CD1c-positive myeloid dendritic cell (primary cell): ENCODE data around the gene DYRK1A.
"Not testable (repeated sequence)": the region's sequence is repeated elsewhere in the genome, so short reads cannot be mapped to it uniquely, and the experiment has no call there.

Experiments used
- DNase-seq: peaks from one replicate; pipeline ENCODE4 v3.0.0-alpha.2; 2016; ENCODE audit errors: extremely low spot score

Gene DYRK1A

GRCh38 chr21:37366482-37367316, at the start of gene DYRK1A:
Gene DYRK1A (plus strand): TSS chr21:37366773. CDS start chr21:37420375, 53,602 bp downstream.
- DNase-seq, result peak; percentile 100

- DNase-seq, result no peak
Measured at GRCh38 chr21:37319551-37319950, 47.0 kb upstream of the DYRK1A start.

GRCh38 chr21:37322084-37322483, 44.5 kb upstream of the DYRK1A start:
- no peak for DNase-seq

- no peak for DNase-seq
Measured at GRCh38 chr21:37324558-37324957, 42.0 kb upstream of the DYRK1A start.

- not testable (repeated sequence) for DNase-seq
Measured at GRCh38 chr21:37328147-37328546, 38.4 kb upstream of the DYRK1A start.

GRCh38 chr21:37331411-37331810, 35.2 kb upstream of the DYRK1A start:
- no peak for DNase-seq

- no peak for DNase-seq
Measured at GRCh38 chr21:37335053-37335452, 31.5 kb upstream of the DYRK1A start.

- DNase-seq, result no peak
Measured at GRCh38 chr21:37337179-37337578, 29.4 kb upstream of the DYRK1A start.

GRCh38 chr21:37337831-37338230, 28.7 kb upstream of the DYRK1A start:
- no peak for DNase-seq

GRCh38 chr21:37338671-37339551, 27.7 kb upstream of the DYRK1A start:
- DNase-seq, result no peak

- DNase-seq, result no peak
Measured at GRCh38 chr21:37339552-37339939, 27.0 kb upstream of the DYRK1A start.

GRCh38 chr21:37341254-37341960, 25.2 kb upstream of the DYRK1A start:
- DNase-seq, result no peak

GRCh38 chr21:37342046-37342632, 24.4 kb upstream of the DYRK1A start:
- DNase-seq, result no peak

GRCh38 chr21:37346841-37347430, 19.6 kb upstream of the DYRK1A start:
- no peak for DNase-seq

GRCh38 chr21:37348664-37349063, 17.9 kb upstream of the DYRK1A start:
- DNase-seq, result no peak

- no peak for DNase-seq
Measured at GRCh38 chr21:37350472-37350871, 16.1 kb upstream of the DYRK1A start.

- DNase-seq, result no peak
Measured at GRCh38 chr21:37356706-37357105, 9.9 kb upstream of the DYRK1A start.

- DNase-seq, result no peak
Measured at GRCh38 chr21:37357691-37358090, 8.9 kb upstream of the DYRK1A start.

- DNase-seq, result no peak
Measured at GRCh38 chr21:37358397-37358796, 8.2 kb upstream of the DYRK1A start.

- DNase-seq, result no peak
Measured at GRCh38 chr21:37363936-37364335, 2.6 kb upstream of the DYRK1A start.

- DNase-seq, result peak; percentile 44
Measured at GRCh38 chr21:37364722-37365121, 1.9 kb upstream of the DYRK1A start.
